ENCODE measurements around the gene MIPEP.
"Not testable (repeated sequence)": the region's sequence is repeated elsewhere in the genome, so short reads cannot be mapped to it uniquely, and the experiment has no call there.

Gene MIPEP

DNA sequence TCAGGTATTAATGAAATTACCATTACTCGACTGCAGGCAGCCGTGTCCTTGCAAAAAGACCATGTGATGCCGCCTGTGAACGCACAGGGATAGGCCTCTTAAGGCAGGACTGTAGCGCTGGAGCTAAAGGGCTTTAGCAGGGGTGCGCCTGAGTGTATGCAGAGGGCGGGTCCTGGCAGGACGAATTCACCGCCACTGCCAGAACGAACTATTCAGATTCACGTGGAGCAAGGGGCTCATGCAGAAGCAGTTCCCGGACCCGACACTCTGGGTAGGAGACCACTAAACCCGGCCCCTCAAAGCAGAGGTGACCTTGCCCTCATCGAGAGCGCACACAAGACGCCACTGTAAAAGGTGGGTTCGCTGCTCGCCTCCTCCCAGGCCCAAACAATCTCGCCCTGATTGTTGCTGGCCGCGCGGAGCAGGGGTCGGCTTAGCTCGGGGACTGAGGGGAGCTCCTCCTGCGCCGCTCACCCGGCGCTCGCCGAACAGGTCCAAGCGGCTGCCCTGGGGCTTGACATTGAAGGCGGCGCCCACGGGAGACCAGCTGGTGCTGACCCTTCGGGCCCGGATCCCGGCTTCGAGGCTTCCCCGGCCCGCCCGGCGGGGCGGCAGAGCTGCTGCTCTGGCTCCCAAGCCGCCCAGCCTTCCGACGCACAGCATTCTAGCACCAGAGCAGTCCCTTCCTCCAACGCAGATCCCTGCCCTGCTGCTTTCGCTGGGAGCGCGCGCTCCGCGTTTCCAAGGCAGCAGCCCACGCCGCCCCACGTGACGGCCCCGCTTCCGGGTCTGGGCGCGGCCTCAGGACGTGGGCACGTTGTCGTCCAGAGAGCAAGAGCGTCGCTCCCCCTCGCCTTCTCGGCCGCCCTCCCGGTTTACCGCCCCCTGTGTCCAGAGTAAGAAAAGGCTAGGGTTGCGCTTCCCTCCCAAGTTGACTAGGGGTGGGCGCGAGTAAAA is at the start of gene MIPEP:
TSS of gene MIPEP (minus strand) at position 743 of the 957 bp plus-strand sequence. CDS start at position 663, 80 bp downstream.
- peak; percentile 79 for DNase-seq

DNA sequence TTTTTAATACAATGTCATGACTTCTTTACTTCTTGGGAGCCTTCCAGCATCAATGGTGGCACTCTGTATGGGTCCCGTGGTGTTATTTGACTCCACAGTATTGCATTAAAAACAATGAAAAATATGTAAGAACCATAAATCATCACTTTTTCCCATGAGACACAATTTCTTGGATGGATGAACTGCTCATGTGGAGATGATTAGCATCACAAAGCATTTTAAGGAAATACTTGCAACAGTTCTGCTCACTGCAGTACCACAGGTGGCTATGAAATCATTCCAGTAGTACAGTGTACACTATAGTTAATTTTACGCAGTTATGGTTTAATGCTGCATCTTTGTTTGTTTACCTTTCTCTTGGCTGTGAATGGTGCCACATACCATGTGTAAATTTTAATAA is 45.3 kb upstream of the MIPEP start:
- DNase-seq, result no peak

GRCh38 chr13:23928985-23929384 is 39.8 kb upstream of the MIPEP start:
- no peak for DNase-seq

DNA sequence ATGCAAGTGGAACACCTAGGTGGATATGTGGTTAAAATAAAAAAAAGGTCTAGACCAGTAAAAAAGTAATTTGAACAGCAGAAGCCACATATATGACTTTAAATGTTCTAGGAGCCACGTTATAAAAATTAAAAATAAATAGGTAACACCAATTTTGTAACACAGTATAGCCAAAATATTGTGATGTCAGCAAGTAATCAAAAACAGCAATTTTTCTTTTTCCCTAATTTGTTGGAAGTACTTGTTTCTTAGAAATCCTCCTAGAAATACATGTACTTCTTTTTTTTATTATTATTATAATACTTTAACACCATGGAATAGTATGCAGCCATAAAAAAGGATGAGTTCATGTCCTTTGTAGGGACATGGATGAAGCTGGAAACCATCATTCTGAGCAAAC is 33.8 kb upstream of the MIPEP start:
- DNase-seq, result no peak

GRCh38 chr13:23922005-23922932 is 33.1 kb upstream of the MIPEP start:
- DNase-seq, result no peak

GRCh38 chr13:23921451-23921888 is 32.3 kb upstream of the MIPEP start:
- DNase-seq, result no peak

- DNase-seq, result no peak
These were observed 29.8 kb upstream of the MIPEP start for GRCh38 chr13:23919006-23919405.

- no peak for DNase-seq
These were observed 29.0 kb upstream of the MIPEP start for GRCh38 chr13:23918208-23918607.

GRCh38 chr13:23915308-23915707 is 26.1 kb upstream of the MIPEP start:
- DNase-seq, result peak; percentile 3

DNA sequence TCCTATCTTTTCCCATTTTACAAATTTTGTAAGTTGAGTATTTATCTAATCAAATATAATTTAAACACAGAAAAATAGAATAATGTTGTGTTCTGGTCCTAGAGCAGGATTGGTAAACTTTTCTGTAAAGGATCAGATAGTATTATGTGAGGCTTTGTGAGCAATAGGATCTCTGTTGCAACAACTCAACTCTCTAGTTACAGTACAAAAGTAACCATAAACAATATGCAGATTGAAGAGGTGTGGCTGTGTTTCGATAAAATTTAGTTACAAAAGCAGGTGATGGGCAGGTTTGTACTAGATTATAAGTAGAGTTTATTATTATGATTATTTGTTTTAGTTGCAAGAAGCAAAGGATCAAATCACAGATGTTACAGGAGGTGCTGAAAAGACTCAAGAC is 23.3 kb upstream of the MIPEP start:
- no peak for DNase-seq

DNA sequence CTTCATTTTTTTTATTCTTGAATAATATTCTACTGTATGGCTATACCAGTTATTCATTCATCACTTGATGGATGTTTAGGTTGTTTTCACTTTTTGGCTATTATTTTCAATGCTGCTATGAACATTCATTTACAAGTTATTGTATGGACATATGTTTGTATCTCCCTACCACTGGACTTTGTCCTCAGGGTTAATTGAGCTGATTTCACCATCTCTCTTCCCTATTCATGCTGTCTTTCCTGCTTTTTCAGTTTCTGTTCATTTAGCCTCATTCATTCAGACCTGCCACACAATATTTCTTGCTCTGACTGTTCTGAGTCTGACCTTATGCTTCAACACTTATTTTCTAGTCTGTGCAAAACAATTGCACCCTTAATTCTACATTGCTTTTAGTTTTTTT is 20.4 kb upstream of the MIPEP start:
- no peak for DNase-seq

DNA sequence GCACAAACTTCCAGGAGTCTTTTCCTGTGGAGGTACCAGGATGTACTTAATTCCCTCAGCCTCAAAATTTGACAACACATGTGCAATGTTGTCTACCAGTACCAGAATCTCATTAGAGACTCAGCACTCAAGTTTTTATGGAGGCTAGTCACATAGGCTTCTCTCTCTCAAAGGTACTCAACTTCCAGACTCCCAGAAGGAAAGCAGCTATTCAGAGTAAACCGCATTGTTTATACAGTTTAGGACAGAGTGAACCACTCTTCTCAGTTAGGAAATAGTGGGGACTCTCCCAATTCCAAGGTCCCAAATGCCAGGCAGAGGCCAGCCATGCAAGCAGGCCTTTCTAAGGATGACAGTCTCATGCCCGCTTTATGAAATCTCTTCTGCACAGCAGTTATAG is 16.6 kb upstream of the MIPEP start:
- no peak for DNase-seq

DNA sequence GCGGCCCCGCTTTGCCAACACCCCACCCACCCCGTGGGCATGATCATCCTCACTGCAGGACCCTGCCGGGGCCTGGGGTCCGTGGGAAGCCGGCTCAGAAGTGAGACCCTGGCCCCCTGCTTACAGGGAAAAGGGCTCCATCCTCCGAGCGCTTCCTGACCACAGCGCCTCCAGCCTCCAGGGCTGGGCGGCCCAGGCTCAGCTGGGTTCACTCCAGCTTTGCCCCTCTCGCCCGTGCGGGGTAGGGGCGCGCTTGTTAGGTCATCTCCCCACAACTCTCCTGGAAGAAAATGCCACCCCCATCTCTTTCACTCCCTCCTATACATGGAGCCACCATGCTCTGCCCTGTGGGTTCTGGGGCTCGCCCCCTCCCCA is 14.7 kb upstream of the MIPEP start:
- DNase-seq, result no peak

- no peak for DNase-seq
These were observed 14.0 kb upstream of the MIPEP start for GRCh38 chr13:23902975-23903905.

- no peak for DNase-seq
These were observed 12.2 kb upstream of the MIPEP start for GRCh38 chr13:23901365-23901764.

- DNase-seq, result peak; percentile 2
These were observed 10.4 kb upstream of the MIPEP start for GRCh38 chr13:23899555-23899954.

DNA sequence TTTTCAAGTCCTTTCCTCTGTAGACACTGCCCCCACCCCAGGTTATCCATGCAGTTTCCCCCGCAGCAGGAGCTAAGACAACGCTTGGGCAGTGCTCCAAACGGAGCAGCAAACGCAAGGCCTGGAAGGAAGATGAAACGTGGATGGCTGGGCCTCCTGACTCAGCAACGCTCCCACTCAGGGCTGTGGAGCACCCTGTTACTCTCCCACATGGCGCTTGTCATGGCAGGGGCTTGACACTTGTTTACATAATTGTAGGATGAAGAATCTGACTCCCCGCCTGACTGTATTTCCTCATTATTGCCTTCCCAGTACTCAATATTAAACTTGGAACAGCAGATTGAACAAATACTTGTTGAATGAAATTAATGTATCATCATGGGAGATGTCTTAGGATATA is 8.9 kb upstream of the MIPEP start:
- no peak for DNase-seq

- DNase-seq, result not testable (repeated sequence)
These were observed 8.3 kb upstream of the MIPEP start, which contains the start of gene C1QTNF9B for GRCh38 chr13:23897452-23897919. Gene C1QTNF9B, minus strand, starts transcription at chr13:23897502.

DNA sequence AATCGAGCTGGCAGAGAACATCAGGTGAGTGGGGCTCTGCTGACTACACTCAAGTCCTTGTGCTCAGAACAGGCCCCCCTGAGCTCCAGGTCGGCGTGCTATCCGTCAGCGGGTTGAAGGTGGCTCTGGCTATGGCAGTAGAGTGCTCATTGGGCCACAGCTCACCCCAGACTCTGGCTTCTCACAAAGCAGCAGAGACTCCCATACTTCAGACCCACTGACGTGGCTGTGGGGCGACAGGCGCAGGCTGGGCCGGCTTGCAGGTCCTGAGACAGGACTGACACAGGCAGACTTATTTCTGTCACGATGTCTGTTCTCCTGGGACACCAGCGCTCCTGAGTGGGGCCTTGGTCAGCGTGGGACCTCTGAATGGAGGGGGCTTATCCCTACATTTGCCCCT is 5.5 kb upstream of the MIPEP start:
- DNase-seq, result not testable (repeated sequence)

DNA sequence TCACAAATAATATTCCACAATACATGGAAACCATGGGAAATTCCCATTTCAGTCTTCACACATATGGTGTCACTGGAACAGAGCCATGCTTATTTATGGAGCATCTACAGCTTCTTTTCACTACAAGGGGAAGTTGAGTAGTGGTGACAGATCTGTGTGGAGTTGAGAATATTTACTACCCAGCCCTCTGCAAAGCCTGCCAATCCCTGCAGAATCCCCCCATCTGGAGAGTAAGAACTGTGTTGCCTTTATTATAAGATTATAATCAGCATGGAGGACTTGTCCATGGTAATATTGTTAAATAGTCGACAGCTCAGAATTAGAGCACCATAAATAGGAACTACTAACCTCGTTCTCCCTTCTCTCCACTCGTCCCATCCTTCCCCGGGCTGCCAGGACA is 4.6 kb upstream of the MIPEP start:
- DNase-seq, result not testable (repeated sequence)

GRCh38 chr13:23889615-23890607 is 711 bp upstream of the MIPEP start:
- peak; percentile 32 for DNase-seq

All from NCI-H2171 treated with DMSO at 0.1 percent for 48 hours (cell line).